Kidney glomerular epithelial cell (primary cell): ENCODE measurements around the gene SFPQ.
"Not testable (repeated sequence)": the region's sequence is repeated elsewhere in the genome, so short reads cannot be mapped to it uniquely, and the experiment has no call there.

Experiments
- DNase-seq: peaks from one replicate; lab custom pipeline; 2025; lab: John Stamatoyannopoulos, UW

Gene SFPQ, protein sequence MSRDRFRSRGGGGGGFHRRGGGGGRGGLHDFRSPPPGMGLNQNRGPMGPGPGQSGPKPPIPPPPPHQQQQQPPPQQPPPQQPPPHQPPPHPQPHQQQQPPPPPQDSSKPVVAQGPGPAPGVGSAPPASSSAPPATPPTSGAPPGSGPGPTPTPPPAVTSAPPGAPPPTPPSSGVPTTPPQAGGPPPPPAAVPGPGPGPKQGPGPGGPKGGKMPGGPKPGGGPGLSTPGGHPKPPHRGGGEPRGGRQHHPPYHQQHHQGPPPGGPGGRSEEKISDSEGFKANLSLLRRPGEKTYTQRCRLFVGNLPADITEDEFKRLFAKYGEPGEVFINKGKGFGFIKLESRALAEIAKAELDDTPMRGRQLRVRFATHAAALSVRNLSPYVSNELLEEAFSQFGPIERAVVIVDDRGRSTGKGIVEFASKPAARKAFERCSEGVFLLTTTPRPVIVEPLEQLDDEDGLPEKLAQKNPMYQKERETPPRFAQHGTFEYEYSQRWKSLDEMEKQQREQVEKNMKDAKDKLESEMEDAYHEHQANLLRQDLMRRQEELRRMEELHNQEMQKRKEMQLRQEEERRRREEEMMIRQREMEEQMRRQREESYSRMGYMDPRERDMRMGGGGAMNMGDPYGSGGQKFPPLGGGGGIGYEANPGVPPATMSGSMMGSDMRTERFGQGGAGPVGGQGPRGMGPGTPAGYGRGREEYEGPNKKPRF

DNA sequence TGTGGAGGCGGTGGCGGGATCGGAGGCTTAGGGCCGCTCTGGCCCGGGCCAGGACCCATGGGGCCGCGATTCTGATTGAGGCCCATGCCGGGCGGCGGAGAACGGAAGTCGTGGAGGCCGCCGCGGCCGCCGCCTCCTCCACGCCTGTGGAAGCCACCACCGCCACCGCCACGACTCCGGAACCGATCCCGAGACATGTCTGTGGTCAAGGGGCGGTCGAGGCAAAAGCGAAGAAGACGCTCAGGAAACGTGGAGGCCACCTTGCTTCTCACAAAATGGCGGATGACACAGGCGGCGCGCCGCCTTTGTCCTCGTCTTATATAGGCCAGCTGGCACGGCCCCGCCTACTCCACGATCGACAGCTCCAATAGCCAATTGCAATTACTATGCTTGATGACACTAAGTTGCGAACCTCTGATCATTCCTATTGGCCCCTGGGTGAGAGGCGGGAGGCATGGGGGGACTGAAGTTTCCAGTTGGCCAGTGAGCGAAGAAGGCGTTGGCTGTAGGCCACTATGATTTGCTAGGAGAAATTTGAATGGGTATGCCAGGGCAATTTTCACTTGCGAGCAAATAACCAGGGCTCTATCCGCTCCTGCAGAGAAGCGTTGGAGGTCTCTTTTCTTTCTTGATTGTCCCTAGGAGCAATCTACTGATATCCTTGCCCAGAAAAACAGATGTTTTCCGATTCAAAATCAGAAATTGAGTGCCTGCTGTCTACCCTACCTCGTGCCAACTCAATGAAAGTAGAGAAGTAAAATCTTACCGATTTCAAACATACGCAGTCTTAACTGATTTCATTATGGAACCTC lies at the start of gene SFPQ:
TSS of gene SFPQ (minus strand) at position 293 of the 812 bp plus-strand sequence. CDS start at position 197, 96 bp downstream.
- peak; percentile 99 for DNase-seq

DNA sequence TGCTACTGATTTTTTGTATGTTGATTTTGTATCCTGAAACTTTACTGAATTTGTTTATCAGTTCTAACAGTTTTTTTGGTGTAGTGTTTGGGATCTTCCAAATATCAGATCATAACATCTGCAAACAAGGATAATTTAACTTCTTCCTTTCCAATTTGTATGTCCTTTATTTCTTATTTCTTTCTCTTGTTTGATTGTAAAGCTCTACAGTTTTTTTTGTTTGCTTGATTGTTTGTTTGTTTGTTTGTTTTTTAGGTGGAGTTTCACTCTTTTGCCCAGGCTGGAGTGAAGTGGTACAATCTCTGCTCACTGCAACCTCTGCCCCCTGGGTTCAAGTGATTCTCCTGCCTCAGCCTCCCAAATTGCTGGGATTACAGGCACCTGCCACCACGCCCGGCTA lies 43.8 kb upstream of the SFPQ start:
- not testable (repeated sequence) for DNase-seq

DNA sequence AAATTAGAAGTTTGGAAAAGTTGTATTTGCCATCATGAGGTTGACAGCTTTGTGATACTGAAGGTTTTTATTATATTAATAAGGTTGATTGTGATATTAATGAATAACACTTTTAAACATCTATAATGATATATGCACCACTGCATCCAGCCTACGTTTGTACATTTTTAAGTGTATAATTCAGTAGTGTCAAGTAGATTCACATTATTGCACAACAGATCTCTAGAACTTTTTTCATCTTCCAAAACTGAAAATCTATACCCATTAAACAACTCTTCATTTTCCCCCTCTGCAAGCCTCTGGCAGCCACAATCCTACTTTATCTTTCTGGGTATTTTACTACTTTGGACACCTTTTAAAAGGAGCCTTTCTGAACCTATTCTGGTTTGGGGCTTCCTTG lies 38.3 kb upstream of the SFPQ start:
- no peak for DNase-seq

DNA sequence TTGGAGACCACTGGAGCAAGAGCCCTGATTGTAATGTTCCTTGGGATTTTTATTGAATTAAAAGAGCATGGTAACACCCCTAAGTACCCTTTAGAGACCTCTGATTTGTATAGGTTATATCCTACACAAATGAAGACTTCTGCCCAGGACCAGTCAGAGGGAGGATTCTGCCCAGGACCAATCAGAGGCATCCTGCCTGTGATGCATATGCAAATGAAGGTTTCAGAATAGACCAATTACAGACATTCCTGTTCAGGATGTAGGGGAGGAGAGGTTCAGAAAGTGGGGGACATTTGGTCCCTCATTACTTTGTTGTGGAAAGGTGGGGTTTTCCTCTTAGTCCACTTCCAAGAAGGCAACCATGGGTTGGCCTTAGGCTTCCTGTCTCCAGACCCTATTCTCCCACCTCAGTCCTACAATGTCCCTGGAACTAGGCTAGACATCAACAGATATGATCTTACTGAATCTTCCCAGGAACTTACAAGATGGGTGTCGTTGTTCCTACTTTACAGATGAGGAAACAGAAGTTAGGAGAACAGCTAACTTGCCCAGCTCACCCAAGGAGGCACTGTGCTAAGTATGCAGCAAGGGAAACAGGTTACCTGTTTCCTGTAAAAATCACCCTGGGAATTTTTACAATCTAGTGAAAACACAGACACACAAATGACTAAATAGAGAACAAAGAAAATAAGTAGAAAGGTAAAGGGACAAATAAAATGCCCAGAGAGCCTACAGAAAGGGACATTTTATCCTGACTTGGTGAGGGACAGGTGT lies 36.8 kb upstream of the SFPQ start:
- no peak for DNase-seq

DNA sequence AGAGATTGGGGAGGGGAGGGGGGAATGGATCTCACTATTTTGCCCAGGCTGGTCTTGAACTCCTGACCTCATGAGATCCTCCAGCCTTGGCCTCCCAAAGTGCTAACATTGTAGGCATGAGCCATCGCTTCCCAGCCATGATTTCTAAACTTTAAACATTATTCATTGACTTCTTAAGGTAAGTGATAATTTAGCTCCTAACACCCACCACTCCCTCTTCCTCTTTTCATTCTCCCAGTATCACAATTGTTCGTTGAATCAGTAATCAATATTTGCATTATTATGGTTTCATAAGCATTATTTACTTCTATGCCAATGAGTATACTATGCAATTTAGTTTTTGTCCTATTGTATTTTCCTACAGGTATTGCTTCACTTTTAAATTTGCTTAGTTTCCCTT lies 33.6 kb upstream of the SFPQ start:
- no peak for DNase-seq

DNA sequence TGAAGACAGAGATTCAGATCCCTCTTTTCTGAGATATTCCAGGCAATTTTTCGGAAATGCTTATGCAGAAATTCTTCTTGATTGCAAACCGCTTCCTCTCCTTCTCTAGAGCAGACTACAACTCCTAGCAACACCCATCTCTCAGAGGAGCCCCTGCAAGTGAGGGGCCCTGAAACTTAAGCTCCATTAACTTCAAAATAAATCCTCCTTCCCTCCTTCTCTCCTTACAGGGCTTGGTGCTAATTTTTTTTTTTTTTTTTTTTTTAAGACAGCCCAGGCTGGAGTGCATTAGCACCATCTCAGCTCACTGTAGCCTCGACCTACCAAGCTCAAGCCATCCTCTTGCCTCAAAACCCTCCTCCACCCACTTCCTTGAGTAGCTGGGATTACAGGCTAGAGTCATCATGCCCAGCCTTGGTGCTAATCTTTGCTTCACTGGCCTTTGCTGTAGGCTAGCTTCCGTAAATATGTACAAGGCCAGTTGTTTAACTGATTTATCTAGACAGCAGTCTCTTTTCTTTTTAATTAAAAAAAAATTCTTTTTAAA lies 30.2 kb upstream of the SFPQ start:
- DNase-seq: no peak

DNA sequence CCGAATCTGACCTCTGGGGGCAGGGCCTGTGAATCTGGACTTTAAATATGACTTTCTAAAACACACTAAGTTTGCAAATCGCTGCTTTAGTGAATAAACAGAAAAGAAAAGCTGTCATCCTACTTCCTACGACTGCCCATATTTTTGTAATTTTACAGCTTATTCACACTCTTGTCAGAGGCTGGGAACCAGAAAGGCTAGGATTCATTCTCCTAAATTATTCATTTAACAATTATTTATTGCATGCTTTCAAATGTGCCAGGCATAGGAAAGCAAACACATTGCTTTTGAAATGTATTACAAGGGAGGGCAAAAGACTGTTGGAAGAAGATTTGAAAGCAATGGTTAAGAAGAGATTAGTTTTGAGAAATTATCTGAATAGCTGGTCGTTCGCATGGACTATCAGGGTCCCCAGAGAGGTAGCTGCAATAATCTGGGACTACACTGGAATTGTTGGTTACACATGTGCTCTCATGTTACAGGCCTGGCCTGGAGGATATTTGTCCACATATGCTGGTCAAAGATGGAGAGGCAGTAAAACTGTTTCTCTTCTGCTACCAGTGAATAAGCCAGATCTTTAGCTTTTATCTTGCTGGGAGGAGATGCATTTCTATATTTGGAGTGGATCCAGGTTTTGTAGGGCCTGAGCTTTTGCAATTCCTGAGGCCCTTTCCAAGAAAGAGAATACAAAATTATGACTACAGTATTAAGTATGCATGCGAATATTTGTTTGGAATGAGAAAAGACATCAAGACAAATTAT lies 29.6 kb upstream of the SFPQ start:
- DNase-seq: no peak

DNA sequence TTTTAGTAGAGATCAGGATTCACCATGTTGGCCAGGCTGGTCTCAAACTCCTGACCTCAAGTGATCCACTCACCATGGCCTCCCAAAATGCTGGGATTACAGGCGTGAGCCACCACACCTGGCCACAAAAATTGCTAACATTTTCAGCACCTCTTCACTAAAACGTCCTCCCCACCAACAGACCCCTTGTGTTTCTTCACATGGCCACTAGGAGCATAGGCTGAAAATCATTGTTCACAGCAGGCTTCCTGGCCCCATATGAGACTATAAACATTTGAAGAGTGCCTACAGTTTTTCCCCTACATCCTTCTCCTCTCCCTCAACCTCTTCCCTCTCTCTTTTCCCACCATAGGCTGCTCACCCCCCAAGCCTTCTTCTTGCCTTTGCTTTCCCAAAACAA lies 28.0 kb upstream of the SFPQ start:
- peak; percentile 7 for DNase-seq

DNA sequence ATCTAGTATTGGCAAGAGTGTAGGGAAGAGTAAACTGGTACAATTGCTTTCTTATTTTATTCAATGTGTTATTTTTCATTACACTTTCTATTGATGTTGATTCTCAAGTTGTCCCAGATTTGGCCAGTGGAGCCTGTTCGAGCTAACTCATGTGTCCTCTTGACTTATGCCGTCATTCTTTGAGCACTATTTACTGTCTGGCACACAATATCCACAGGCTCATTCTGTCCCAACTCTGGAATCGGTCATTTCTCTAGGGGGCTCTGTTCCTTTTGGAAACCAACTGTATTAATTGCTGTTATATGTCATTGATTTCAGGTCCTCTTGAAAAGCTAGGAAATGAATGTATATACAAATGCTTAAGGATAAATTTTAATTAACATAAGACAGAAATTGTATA lies 22.4 kb upstream of the SFPQ start:
- no peak for DNase-seq

DNA sequence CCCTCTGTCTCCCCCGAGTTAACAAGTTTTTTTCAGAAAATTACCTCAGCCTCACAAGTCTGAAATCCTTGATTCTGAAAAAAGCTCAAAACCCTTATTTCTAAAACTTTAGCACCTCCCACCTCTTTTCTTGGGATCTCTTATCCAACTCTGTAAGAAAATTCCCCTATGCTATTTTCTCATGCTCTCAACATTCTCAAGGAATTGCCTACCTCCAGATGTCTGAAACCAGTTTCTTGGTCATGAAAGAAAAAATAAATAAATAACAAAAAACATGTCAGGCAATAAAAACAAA lies 18.1 kb upstream of the SFPQ start:
- no peak for DNase-seq

DNA sequence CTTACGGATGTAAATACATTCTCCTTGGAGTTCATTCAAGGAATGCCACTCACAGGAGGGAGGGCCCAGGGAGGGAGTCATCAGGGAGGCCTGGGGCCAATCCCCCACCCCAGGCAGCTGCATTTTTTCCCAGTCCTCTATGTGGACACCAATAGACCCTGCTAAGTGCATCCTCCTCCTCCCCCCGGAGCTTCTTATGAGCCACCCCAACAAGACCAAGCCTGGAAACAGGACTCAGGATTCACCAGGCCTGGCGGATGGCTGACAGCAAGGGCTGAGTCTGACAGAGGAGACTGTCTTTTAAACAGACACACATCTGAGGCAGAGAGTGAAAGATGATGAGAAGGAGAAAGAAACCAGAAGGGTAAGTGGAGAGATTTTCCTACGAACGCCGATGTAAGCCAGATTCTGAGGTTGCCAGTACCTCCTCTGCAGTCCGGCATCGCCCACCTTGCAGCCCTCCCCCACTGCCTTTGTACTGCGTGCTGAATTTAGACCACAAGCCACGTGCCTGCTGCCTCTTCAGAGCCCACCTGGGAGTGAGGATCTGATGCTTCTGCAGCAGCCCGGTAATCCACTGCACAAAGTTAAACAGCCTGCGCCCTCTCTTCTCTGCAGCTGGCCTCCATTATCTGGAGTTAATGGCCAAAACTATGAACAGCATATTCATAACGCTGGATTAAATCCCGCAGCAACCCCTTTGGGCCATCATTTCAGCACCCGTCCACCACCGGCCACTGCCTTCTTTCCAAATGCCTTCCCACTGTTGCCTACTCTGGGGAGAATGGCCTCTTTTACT lies 17.6 kb upstream of the SFPQ start:
- DNase-seq: no peak

DNA sequence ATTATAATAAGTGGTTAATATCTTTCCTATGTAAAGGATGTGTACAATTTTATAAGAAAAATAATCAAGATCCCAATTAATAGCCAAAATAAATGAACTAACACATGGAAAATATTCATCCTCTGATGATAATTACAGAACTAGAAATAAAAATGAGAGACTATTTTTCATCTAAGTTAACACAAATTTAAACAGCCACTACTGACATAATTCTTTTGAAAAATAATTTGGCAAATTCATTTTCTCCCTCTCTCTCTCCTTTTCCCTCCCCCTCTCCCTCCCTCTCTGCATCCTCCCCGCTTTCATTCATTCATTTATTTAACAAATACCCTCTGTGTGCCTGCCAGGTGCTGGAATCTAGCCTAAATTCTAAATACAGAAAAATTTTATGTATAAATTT lies 10.3 kb upstream of the SFPQ start:
- DNase-seq: no peak

DNA sequence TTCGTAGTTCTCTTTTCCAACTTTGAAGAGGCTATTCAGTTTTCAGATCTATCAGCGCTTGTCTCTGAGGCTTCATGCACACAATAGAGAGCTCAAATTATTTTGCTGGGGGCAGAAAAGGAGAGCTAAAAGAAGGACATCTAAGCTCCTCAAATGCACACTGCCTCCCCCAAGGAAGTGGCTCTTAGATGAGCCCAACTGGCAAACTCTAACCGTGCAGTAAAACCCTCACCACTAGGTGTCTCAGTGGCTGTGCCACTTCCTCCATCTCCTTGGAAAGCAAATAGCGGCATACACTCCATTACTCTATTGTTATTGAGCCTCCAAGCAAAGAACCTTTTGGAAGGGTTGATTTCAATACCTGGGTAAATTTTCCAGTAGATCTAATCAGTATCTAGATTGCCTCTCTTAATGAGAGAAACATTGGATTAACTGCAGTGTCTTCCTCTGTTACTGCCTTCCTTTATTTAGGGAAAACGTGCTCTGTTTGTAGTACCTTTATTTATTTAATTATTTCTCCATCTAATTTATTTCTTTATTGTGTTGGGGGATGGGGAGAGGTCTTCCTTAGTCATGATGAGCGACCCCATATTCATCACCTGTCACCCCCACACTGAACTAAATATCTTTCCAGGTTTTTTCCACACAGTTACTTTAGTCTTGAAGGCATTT lies 9.2 kb upstream of the SFPQ start:
- DNase-seq: peak; percentile 90

DNA sequence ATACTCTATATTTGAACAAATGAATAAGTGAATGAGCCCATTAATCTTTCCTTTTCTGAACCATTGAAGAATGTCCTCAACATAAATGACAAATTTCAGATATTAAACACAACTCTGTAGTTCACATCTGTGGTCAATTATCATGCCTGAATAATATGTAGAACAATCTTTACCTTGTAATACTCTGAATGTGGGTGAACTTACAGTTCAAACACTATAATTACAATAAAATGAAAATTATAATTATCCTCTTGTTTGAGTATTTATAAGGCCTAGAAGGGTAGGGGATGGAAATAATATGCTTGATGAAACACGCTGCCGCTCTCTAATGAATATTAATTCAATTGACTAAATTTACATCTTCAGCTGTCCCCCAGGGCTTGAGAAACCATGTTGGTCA lies 8.7 kb upstream of the SFPQ start:
- no peak for DNase-seq

DNA sequence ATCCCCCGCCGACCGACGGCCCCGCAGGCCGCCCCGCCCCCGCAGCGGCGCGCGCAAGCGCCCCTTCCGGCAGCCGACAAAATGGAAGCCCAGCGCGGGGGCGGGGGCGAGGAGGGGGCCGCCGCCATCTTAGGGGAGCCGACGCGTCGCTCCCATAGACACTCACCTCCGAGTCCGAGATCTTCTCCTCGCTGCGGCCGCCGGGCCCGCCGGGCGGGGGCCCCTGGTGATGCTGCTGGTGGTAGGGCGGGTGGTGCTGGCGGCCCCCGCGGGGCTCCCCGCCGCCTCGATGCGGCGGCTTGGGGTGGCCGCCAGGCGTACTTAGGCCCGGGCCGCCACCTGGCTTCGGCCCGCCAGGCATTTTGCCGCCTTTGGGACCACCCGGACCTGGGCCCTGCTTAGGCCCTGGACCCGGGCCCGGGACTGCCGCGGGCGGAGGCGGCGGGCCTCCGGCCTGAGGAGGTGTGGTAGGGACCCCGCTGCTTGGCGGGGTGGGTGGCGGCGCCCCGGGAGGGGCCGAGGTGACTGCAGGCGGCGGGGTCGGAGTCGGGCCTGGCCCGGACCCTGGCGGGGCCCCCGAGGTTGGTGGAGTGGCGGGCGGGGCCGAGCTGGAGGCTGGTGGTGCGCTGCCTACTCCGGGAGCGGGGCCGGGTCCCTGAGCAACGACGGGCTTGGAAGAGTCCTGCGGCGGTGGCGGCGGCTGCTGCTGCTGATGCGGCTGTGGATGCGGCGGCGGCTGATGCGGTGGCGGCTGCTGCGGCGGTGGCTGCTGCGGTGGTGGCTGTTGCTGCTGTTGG lies 691 bp downstream of the SFPQ start:
- DNase-seq: peak; percentile 75

DNA sequence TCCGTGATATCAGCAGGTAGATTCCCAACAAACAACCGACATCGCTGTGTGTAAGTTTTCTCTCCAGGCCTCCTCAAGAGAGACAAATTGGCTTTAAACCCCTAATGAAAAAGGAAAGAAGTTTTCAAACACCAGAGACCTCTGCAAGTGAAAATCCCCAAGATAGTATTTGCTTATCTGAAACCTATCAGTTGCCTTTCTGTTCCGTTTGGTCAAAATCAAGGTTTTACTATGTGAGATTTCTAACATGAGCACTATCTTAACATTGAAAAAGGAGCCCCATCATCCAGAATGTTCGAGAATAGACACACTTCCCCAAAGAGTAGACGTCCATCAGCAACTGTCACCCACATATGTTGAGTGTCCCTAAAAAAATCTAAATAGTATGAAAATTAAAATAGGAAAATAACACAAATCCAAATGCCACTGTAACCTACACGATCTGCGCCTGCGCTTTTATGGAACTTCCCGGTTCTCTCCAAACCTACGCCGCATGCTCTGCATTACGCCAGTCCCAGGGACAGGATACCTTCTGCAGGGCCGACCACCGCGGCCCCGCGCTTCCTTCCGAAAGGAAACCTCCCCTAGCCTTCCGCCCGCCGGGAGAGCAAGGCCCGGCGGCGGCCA lies 1.4 kb downstream of the SFPQ start:
- no peak for DNase-seq

DNA sequence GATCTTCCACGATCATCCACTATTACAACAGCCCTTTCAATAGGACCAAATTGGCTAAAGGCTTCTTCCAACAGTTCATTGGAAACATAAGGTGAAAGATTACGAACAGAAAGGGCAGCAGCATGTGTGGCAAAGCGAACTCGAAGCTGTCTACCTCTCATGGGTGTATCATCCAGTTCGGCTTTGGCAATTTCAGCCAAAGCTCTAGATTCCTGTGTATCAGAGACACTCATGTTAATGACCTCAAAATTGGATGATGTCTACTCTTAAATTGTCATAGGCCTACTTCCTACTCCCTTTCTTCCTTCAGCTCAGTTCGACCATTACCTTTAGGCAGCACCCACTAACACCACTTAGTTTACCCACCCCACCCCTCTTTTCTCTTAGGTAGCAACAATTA lies 2.2 kb downstream of the SFPQ start:
- no peak for DNase-seq
